WERI-Rb-1 (cell line): ENCODE results near the gene CDH23.

Source experiments
- DNase-seq: peaks from one replicate; pipeline ENCODE4 v3.0.0-alpha.2; 2020
- H3K27ac ChIP-seq: fragments of 250-450 bp; sonication (Bioruptor Pico); 2 replicates; pipeline ENCODE4 v1.5.1; 2020; ENCODE audit warnings: mild to moderate bottlenecking, moderate library complexity
- H3K27me3 ChIP-seq: fragments of 250-450 bp; sonication (Bioruptor Pico); 2 replicates; pipeline ENCODE4 v1.5.1; 2021; ENCODE audit warnings: mild to moderate bottlenecking, low read depth, moderate library complexity; ENCODE audit not compliant: insufficient read depth, severe bottlenecking
- H3K36me3 ChIP-seq: fragments of 250-450 bp; sonication (Bioruptor Pico); 2 replicates; pipeline ENCODE4 v1.5.1; 2020; ENCODE audit warnings: mild to moderate bottlenecking, moderate library complexity
- H3K4me3 ChIP-seq: 2 replicates; pipeline ENCODE4 v1.5.1; 2011; ENCODE audit warnings: low read depth, mild to moderate bottlenecking, control low read depth, low read length
- H3K9me3 ChIP-seq: fragments of 250-450 bp; sonication (Bioruptor Pico); 2 replicates; pipeline ENCODE4 v1.5.1; 2021; ENCODE audit warnings: mild to moderate bottlenecking, moderate library complexity; ENCODE audit not compliant: severe bottlenecking
- TF ChIP-seq, protein P1 (sequence below): IDR thresholded peaks from 2 replicates; pipeline ENCODE4 v1.5.1; 2011; ENCODE audit warnings: low read depth, mild to moderate bottlenecking, control low read depth, inconsistent platforms, low read length

Gene CDH23

DNA sequence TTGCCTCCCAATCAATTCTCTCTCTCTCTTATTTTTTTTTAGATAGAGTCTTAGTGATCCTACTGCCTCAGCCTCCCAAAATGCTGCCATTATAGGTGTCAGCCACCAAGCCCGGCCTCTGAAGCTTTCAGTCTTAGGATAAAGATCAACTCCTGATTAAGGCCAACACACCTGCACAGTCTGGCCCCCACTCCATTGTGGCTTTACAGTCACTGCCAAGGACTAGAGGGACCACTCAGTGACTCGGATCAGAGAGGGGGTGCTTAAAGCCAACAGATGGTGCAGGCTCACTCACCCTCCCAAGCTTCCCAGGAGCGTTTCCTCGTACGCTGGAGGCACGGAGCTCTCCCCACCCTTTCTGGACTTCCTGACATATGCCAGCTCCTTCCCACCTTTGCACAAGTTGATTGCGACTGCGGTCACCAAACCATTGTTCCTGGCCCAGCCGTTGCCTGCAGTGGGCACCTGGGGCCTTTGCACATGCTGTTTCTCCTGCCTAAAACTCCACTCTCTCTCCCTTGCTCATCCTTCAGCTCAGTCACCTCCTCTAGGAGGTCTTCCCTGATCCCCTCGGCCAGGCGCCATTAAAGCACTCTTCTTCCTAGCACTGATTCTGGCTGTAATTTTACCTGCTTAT, 1.7 kb upstream of the CDH23 start:
- TF ChIP-seq, protein P1, sequence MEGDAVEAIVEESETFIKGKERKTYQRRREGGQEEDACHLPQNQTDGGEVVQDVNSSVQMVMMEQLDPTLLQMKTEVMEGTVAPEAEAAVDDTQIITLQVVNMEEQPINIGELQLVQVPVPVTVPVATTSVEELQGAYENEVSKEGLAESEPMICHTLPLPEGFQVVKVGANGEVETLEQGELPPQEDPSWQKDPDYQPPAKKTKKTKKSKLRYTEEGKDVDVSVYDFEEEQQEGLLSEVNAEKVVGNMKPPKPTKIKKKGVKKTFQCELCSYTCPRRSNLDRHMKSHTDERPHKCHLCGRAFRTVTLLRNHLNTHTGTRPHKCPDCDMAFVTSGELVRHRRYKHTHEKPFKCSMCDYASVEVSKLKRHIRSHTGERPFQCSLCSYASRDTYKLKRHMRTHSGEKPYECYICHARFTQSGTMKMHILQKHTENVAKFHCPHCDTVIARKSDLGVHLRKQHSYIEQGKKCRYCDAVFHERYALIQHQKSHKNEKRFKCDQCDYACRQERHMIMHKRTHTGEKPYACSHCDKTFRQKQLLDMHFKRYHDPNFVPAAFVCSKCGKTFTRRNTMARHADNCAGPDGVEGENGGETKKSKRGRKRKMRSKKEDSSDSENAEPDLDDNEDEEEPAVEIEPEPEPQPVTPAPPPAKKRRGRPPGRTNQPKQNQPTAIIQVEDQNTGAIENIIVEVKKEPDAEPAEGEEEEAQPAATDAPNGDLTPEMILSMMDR: no peak
- Histone ChIP-seq H3K9me3 (no peaks in the 10 kb centered on the region), H3K27me3 (no peaks in the 10 kb centered on the region), H3K27ac (peak overlapping the region; percentile 99), H3K36me3 (peaks cover 16% of the 10 kb centered on the region), H3K4me3 (no peak overlapping the region)
- peak; percentile 95 for DNase-seq

DNA sequence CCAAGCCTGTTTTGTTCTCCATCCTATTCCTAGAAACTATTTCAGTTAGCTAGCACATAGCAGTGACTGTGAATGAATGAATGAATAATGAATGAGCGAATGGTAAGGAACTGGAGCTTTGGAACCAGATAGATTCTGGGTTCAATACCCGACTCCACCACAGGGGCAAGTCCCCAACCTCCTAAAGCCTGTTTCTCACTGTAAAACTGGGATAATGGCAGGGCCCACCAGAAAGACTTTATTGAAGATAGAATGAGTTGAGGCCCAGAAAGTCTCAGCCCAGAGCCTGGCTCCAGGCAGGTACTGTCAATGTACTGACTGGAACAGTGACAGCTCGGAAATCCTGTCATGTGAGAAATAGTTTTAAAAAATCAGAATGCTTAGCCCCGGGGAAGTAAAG, 1.1 kb upstream of the CDH23 start:
- H3K4me3 ChIP-seq: peak overlapping the region; percentile 56; the same call in 1 of the 2 replicates
- no peak for DNase-seq
- H3K27me3 ChIP-seq: no peaks in the 10 kb centered on the region
- peaks cover 22% of the 10 kb centered on the region for H3K36me3 ChIP-seq
- H3K27ac ChIP-seq: peak overlapping the region; percentile 99
- TF ChIP-seq, protein P1: 0 out of 2 replicates have a peak, but pooled peaks have one; percentile 2
- no peaks in the 10 kb centered on the region for H3K9me3 ChIP-seq

DNA sequence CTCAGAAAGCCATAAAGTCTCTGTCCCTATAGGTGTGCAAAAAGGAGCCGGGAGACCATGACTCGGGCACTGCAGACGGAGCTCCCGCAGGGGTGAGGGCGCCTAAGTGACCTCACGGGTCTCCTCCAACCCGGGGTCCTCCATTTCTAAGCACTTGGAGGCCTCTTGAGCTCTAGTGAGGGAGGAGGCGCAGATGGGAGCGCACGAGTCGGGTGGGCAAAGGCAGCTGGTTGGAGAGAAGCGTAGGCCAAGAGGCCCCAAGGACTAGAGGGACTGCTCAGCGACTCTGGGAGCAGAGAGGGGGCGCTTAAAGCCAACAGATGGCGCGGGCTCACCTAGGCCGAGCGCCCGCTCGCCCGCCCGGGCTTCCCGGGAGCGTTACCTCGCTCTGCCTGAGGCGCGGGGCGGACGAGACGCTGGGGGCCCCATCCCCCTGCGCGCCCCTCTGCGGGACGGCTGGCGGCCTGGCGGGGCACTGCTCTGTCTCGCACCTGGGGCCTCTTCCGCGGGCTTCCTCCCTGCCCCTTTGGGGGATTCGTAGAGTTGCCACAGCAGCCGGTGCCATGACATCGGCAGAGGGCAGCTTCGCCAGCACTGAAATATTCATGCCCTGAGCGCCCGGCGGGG, 523 bp upstream of the CDH23 start:
- no peaks in the 10 kb centered on the region for H3K27me3 ChIP-seq
- H3K9me3 ChIP-seq: no peaks in the 10 kb centered on the region
- TF ChIP-seq, protein P1: peak; percentile 58
- peak overlapping the region; percentile 99 for H3K27ac ChIP-seq
- H3K36me3 ChIP-seq: peaks cover 27% of the 10 kb centered on the region
- H3K4me3 ChIP-seq: peak overlapping the region; percentile 56
- DNase-seq: peak; percentile 87

DNA sequence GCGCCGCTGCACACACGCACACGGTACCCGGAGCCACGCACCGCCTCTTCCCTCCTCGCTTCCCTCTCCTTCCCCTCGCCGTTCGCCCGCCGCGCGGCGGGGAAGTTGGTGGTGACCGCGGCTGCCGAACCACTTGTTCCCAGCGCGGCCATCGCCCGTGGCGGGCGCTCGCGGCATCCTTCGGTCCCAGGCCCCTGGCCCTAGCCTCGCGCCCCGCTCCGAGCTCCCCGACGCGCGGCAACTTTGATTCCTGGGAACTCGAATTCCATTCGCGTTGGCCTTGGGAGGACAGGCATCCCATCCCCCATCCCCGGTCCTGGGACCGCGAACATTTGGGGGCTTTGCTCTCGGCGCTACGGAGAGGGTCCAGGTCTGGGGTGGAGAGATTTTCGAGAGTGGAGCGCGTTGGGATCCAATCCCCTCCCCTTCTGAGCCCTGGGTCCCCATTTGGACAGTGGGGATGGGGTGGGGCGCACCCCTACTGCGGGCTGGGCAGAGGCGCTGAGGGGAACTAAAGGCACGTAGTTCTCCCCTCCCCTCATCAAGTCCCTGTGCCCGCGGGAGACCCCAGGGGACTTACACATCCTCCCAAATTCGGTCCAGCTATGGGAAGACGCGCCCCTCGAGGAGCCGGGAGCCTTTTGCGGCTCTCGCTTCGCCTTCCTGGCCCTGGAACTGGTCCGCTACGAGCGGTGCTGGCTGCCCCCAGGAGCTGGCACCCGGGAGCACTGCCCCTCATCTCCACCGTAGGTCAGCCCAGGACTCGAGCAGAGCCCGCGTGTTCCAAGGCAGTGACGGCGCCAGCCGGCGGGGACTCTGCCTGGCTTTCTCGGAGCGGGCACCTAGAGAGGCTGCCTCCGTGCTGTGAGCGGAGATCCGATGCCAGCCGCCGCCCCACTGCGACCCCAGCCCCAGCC, 834 bp downstream of the CDH23 start:
- H3K4me3 ChIP-seq: peak overlapping the region; percentile 91
- no peaks in the 10 kb centered on the region for H3K27me3 ChIP-seq

DNA sequence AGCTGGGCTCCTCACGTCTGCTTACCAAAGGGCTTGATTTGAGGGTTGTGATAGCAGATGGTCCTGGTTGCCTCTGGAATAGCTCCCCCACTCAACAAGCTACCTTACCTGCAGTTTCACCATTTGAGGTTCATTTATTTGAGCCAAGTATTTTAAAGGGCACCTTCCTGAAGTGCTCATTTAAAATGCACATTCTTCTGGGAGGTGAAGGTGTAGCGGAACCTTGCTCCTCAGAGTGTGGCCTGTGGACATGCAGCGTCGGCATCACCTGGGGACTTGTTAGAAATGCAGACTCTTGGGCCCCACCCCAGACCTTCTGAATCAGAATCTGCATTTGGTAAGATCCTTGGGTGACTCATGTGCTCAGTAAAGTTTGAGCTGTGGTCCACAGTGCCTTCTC, 2.3 kb downstream of the CDH23 start:
- H3K9me3 ChIP-seq: no peaks in the 10 kb centered on the region
- peak overlapping the region; percentile 9; the same call in 1 of the 2 replicates for H3K27ac ChIP-seq
- H3K36me3 ChIP-seq: peaks cover 41% of the 10 kb centered on the region
- TF ChIP-seq, protein P1: no peak
- peak overlapping the region; percentile 91 for H3K4me3 ChIP-seq
- no peak for DNase-seq
- no peaks in the 10 kb centered on the region for H3K27me3 ChIP-seq

More for the DNA sequence above, 834 bp downstream of the CDH23 start:
- Histone ChIP-seq H3K27ac (peak overlapping the region; percentile 99), H3K9me3 (no peaks in the 10 kb centered on the region), H3K36me3 (peaks cover 40% of the 10 kb centered on the region)
- TF ChIP-seq, protein P1: no peak
- DNase-seq: no peak
